ENCODE measurements around the gene A2M. TPM values are rescaled to one million over a fixed set of nuclear protein-coding genes. Genes with fewer than 3 reads are reported as not detected.

The A2M gene
- total RNA-seq, 1 experiment from 2014 or later = not detected

- Histone ChIP-seq H3K4me2 (no peak overlapping the region), H3K79me2 (ENCODE audit: low read depth) (no peaks in the 10 kb centered on the region), H3K27ac (no peak overlapping the region), H3F3A (ENCODE audit: insufficient read depth, low read depth) (no peaks in the 10 kb centered on the region), H3K4me1 (replicated peaks; ENCODE audit: insufficient read depth) (no peaks in the 10 kb centered on the region), H3K4me3 (no peak overlapping the region), H3K36me3 (ENCODE audit: low read depth) (no peaks in the 10 kb centered on the region), H3K9me2 (ENCODE audit: insufficient read depth) (no peaks in the 10 kb centered on the region; the same call in 1 of the 2 replicates), H2AFZ (no peak overlapping the region), H4K20me1 (ENCODE audit: insufficient read depth) (no peaks in the 10 kb centered on the region), H3K27me3 (ENCODE audit: insufficient read depth, low read depth) (peaks cover 24% of the 10 kb centered on the region), H3K9me3 (ENCODE audit: insufficient read depth, low read depth) (no peaks in the 10 kb centered on the region)
- intact Hi-C loops (cut with micrococcal nuclease; ENCODE audit: unreplicated experiment) = no loop called here
- DNase-seq = no peak
- no TSS peak for BruUV-seq (replicated peaks)
- TF ChIP-seq, protein P1, sequence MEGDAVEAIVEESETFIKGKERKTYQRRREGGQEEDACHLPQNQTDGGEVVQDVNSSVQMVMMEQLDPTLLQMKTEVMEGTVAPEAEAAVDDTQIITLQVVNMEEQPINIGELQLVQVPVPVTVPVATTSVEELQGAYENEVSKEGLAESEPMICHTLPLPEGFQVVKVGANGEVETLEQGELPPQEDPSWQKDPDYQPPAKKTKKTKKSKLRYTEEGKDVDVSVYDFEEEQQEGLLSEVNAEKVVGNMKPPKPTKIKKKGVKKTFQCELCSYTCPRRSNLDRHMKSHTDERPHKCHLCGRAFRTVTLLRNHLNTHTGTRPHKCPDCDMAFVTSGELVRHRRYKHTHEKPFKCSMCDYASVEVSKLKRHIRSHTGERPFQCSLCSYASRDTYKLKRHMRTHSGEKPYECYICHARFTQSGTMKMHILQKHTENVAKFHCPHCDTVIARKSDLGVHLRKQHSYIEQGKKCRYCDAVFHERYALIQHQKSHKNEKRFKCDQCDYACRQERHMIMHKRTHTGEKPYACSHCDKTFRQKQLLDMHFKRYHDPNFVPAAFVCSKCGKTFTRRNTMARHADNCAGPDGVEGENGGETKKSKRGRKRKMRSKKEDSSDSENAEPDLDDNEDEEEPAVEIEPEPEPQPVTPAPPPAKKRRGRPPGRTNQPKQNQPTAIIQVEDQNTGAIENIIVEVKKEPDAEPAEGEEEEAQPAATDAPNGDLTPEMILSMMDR (conservative IDR thresholded peaks at IDR 0.05) = no peak
- TF ChIP-seq EZH2 (IDR thresholded peaks at IDR 0.05; ENCODE audit: low read depth) = no peak
- CTCF ChIA-PET = interaction anchor here (0.6 kb wide), 1 partner anchor 211 kb away, joined by 6 read pairs; no protein-coding TSS in a partner anchor
- POLR2A ChIA-PET (ENCODE audit: unreplicated experiment) = no interaction called here
Measured at GRCh38 chr12:9127484-9127883, 11.8 kb upstream of the A2M start.

- Histone ChIP-seq H3K27ac (no peak overlapping the region), H3K9me2 (ENCODE audit: insufficient read depth) (no peaks in the 10 kb centered on the region), H3K9me3 (ENCODE audit: insufficient read depth, low read depth) (no peaks in the 10 kb centered on the region; the same call in 1 of the 2 replicates), H3K27me3 (ENCODE audit: insufficient read depth, low read depth) (peaks cover 26% of the 10 kb centered on the region), H3F3A (ENCODE audit: insufficient read depth, low read depth) (no peaks in the 10 kb centered on the region), H2AFZ (no peak overlapping the region), H3K36me3 (ENCODE audit: low read depth) (no peaks in the 10 kb centered on the region), H3K4me1 (replicated peaks; ENCODE audit: insufficient read depth) (no peaks in the 10 kb centered on the region), H3K4me2 (no peak overlapping the region), H3K79me2 (ENCODE audit: low read depth) (no peaks in the 10 kb centered on the region), H4K20me1 (ENCODE audit: insufficient read depth) (no peaks in the 10 kb centered on the region), H3K4me3 (no peak overlapping the region)
- TF ChIP-seq EZH2 (IDR thresholded peaks at IDR 0.05; ENCODE audit: low read depth) = no peak
- TF ChIP-seq, protein P1 (conservative IDR thresholded peaks at IDR 0.05) = no peak
- CTCF ChIA-PET = no interaction called here
- POLR2A ChIA-PET (ENCODE audit: unreplicated experiment) = interaction anchor here (0.6 kb wide), 1 partner anchor 76 kb away, joined by 4 read pairs; no protein-coding TSS in a partner anchor
- intact Hi-C loops (cut with micrococcal nuclease; ENCODE audit: unreplicated experiment) = no loop called here
- DNase-seq = no peak
- BruUV-seq (replicated peaks) = no TSS peak
Measured at GRCh38 chr12:9124383-9125031, 8.8 kb upstream of the A2M start.

DNA sequence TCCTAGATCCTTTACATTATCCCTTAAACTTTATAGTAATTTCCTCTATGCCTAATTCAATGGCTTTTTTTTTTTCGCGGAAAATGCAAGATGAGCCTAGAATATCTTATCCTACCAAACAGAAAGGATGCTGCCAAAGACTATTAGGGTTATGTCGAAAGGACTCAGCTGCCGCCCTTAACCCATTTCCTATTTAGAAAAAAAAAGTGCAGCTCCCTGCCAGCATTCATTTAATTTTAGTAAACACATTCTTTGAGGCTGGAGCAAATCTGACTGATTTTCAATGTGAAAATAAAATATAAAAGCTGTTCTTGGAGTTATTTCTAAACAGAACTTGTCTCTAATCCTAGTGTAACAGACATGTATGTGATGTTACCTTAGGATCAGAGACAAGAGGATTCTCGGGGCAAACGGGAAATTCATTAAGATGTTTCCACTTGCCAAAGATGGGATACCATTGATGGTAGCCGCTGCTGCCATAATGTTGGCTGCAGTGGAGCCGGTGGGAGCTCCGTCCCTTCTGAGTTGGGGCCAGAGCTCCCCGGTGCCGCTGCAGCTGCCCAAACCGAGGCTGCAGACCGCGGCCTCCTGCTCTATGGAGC, 8.2 kb upstream of the A2M start:
- H3K9me2 ChIP-seq (ENCODE audit: insufficient read depth) = no peaks in the 10 kb centered on the region
- no peaks in the 10 kb centered on the region for H4K20me1 ChIP-seq (ENCODE audit: insufficient read depth)
- no peaks in the 10 kb centered on the region for H3K4me1 ChIP-seq (replicated peaks; ENCODE audit: insufficient read depth)
- no TSS peak for BruUV-seq (replicated peaks)
- intact Hi-C loops (cut with micrococcal nuclease; ENCODE audit: unreplicated experiment) = no loop called here
- no peaks in the 10 kb centered on the region for H3F3A ChIP-seq (ENCODE audit: insufficient read depth, low read depth)
- H3K4me3 ChIP-seq = no peak overlapping the region
- DNase-seq = no peak
- no peaks in the 10 kb centered on the region for H3K36me3 ChIP-seq (ENCODE audit: low read depth)
- H3K27ac ChIP-seq = no peak overlapping the region
- TF ChIP-seq, protein P1 (conservative IDR thresholded peaks at IDR 0.05) = no peak
- no peak for TF ChIP-seq EZH2 (IDR thresholded peaks at IDR 0.05; ENCODE audit: low read depth)
- H2AFZ ChIP-seq = no peak overlapping the region
- H3K4me2 ChIP-seq = no peak overlapping the region
- H3K79me2 ChIP-seq (ENCODE audit: low read depth) = no peaks in the 10 kb centered on the region
- H3K27me3 ChIP-seq (ENCODE audit: insufficient read depth, low read depth) = peaks cover 26% of the 10 kb centered on the region
- H3K9me3 ChIP-seq (ENCODE audit: insufficient read depth, low read depth) = no peaks in the 10 kb centered on the region; the same call in 1 of the 2 replicates
- ChIA-PET POLR2A (ENCODE audit: unreplicated experiment) (no interaction called here), CTCF (no interaction called here)

All from PC-9 (cell line).